H1 (cell line): ENCODE measurements around the gene LRP1-AS. TPM values are rescaled to one million over a fixed set of nuclear protein-coding genes. Genes with fewer than 3 reads are reported as not detected.
A peak's percentile ranks its signal among the peaks of the same experiment; 100 is the strongest.

Experiments
- CTCF ChIA-PET: fragments of 300-600 bp; sonication (Branson Sonifier 250); formaldehyde crosslinking; loops from one replicate; lab custom pipeline; 2021; ENCODE audit not compliant: partially characterized antibody; lab: Charles Lee
- POLR2A ChIA-PET: fragments of 300-600 bp; sonication (Branson Sonifier 250); formaldehyde crosslinking; loops from one replicate; lab custom pipeline; 2021; ENCODE audit warnings: inconsistent platforms; ENCODE audit not compliant: partially characterized antibody; lab: Charles Lee
- DNase-seq, 2 experiments: peaks; one replicate each; pipeline versions ENCODE4 v3.0.0 to v3.0.0-alpha.2; 2010 to 2022; ENCODE audit warnings: low spot score in 2 of 2, low read depth in 1 of 2, mixed read lengths in 1 of 2
- FAIRE-seq: peaks from 2 replicates; lab custom pipeline; 2011; peaks lifted over from hg19 to GRCh38; lab: Jason Lieb, UNC
- H2AFZ ChIP-seq: 2 replicates; pipeline ENCODE4 v1.8.1; 2012; ENCODE audit warnings: low read length, inconsistent platforms
- H2AK5ac ChIP-seq: 2 replicates; pipeline ENCODE4 v1.6.1; 2013; ENCODE audit warnings: low read depth, low read length
- H2BK120ac ChIP-seq: replicated peaks from 2 replicates; pipeline ENCODE3; 2013; ENCODE audit warnings: low read depth, low read length, inconsistent platforms
- H2BK12ac ChIP-seq: 2 replicates; pipeline ENCODE4 v1.6.1; 2013; ENCODE audit warnings: low read depth, low read length
- H2BK15ac ChIP-seq: 2 replicates; pipeline ENCODE4 v1.6.1; 2013; ENCODE audit warnings: low read length
- H2BK20ac ChIP-seq: 2 replicates; pipeline ENCODE4 v1.6.1; 2013; ENCODE audit warnings: low read length
- H2BK5ac ChIP-seq: 2 replicates; pipeline ENCODE4 v1.6.1; 2013; ENCODE audit warnings: low read depth, low read length
- H3K14ac ChIP-seq: 2 replicates; pipeline ENCODE4 v1.6.1; 2013; ENCODE audit warnings: inconsistent platforms; ENCODE audit not compliant: insufficient read length
- H3K18ac ChIP-seq: 2 replicates; pipeline ENCODE4 v1.6.1; 2013; ENCODE audit warnings: low read length; ENCODE audit errors: extremely low read depth
- H3K23ac ChIP-seq: 2 replicates; pipeline ENCODE4 v1.6.1; 2013; ENCODE audit warnings: inconsistent platforms; ENCODE audit not compliant: insufficient read length
- H3K23me2 ChIP-seq: 2 replicates; pipeline ENCODE4 v1.6.1; 2013; ENCODE audit warnings: low read depth, low read length
- H3K27ac ChIP-seq: 2 replicates; pipeline ENCODE4 v1.6.1; 2011; ENCODE audit warnings: low read depth, low read length, inconsistent platforms
- H3K27me3 ChIP-seq, 4 experiments: replicated peaks in 1 of 4; 1 replicate in 1 of 4; 2 replicates in 3 of 4; pipeline versions ENCODE4 v1.6.1 to v1.8.1; 2011 to 2013; ENCODE audit warnings: low read length in 3 of 4, mild to moderate bottlenecking in 3 of 4, inconsistent platforms in 2 of 4, mixed read lengths in 2 of 4, moderate library complexity in 1 of 4; ENCODE audit not compliant: control insufficient read depth in 3 of 4, insufficient read depth in 3 of 4; ENCODE audit errors: extremely low read depth in 1 of 4
- H3K36me3 ChIP-seq, 4 experiments: 2 replicates each; pipeline versions ENCODE4 v1.6.1 to v1.8.1; 2011 to 2013; ENCODE audit warnings: mild to moderate bottlenecking in 4 of 4, low read length in 3 of 4, moderate library complexity in 2 of 4, control low read depth in 1 of 4, inconsistent platforms in 1 of 4; ENCODE audit not compliant: insufficient read depth in 4 of 4, control insufficient read depth in 2 of 4
- H3K4ac ChIP-seq: replicated peaks from 2 replicates; pipeline ENCODE3; 2013; ENCODE audit warnings: low read length, low read depth, mixed read lengths, inconsistent platforms; ENCODE audit not compliant: insufficient read length
- H3K4me1 ChIP-seq, 4 experiments: replicated peaks in 1 of 4; 1 replicate in 1 of 4; 2 replicates in 3 of 4; pipeline versions ENCODE4 v1.6.1 to v1.8.1; 2011 to 2013; ENCODE audit warnings: low read length in 3 of 4, inconsistent platforms in 2 of 4, mixed read lengths in 1 of 4; ENCODE audit not compliant: insufficient read depth in 4 of 4, control insufficient read depth in 3 of 4
- H3K4me2 ChIP-seq, 2 experiments: 2 replicates each; pipeline versions ENCODE4 v1.6.1 to v1.8.1; 2011 to 2013; ENCODE audit warnings: low read depth in 2 of 2, low read length in 2 of 2, control low read depth in 1 of 2, inconsistent platforms in 1 of 2, mild to moderate bottlenecking in 1 of 2; ENCODE audit not compliant: insufficient read depth in 1 of 2
- H3K4me3 ChIP-seq, 4 experiments: fragments of 200-600, 300-600 bp in 1 of 4; sonication (generic), shearing (Covaris generic), sonication (Bioruptor Twin) in 1 of 4; 2 replicates each; pipeline versions ENCODE4 v1.5.1 to v1.8.1; 2011 to 2016; ENCODE audit warnings: low read length in 4 of 4, low read depth in 3 of 4, control low read depth in 2 of 4, inconsistent platforms in 2 of 4, mild to moderate bottlenecking in 2 of 4, mixed read lengths in 1 of 4, moderate library complexity in 1 of 4; ENCODE audit not compliant: insufficient read depth in 2 of 4; ENCODE audit errors: extremely low read depth in 1 of 4
- H3K56ac ChIP-seq: replicated peaks from 2 replicates; pipeline ENCODE3; 2013; ENCODE audit warnings: low read depth, mild to moderate bottlenecking, mixed read lengths, low read length, inconsistent platforms; ENCODE audit not compliant: insufficient read length
- H3K79me1 ChIP-seq: 2 replicates; pipeline ENCODE4 v1.6.1; 2013; ENCODE audit warnings: low read depth, low read length, control low read depth
- H3K79me2 ChIP-seq, 2 experiments: 2 replicates each; pipeline versions ENCODE4 v1.6.1 to v1.8.1; 2012 to 2013; ENCODE audit warnings: low read length in 2 of 2, mild to moderate bottlenecking in 2 of 2, inconsistent platforms in 1 of 2; ENCODE audit not compliant: insufficient read depth in 2 of 2, control insufficient read depth in 1 of 2
- H3K9ac ChIP-seq, 4 experiments: replicated peaks in 1 of 4; 1 replicate in 1 of 4; 2 replicates in 3 of 4; pipeline versions ENCODE4 v1.6.1 to v1.8.1; 2011 to 2013; ENCODE audit warnings: low read depth in 3 of 4, low read length in 3 of 4, control low read depth in 2 of 4, mild to moderate bottlenecking in 2 of 4, moderate library complexity in 2 of 4, inconsistent platforms in 1 of 4; ENCODE audit errors: extremely low read depth in 1 of 4
- H3K9me3 ChIP-seq, 2 experiments: 2 replicates each; pipeline versions ENCODE4 v1.6.1 to v1.8.1; 2012 to 2013; ENCODE audit warnings: mild to moderate bottlenecking in 2 of 2, moderate library complexity in 2 of 2, control low read depth in 1 of 2, inconsistent platforms in 1 of 2, low read depth in 1 of 2, low read length in 1 of 2, mixed read lengths in 1 of 2; ENCODE audit not compliant: insufficient read depth in 2 of 2
- H4K20me1 ChIP-seq, 2 experiments: replicated peaks in 1 of 2; 2 replicates each; pipeline versions ENCODE3 to v1.8.1; 2011 to 2013; ENCODE audit warnings: inconsistent platforms in 2 of 2, low read length in 2 of 2, mild to moderate bottlenecking in 1 of 2; ENCODE audit not compliant: insufficient read depth in 2 of 2, control insufficient read depth in 1 of 2
- H4K5ac ChIP-seq: 2 replicates; pipeline ENCODE4 v1.6.1; 2013; ENCODE audit warnings: low read length, low read depth, mixed read lengths, inconsistent platforms; ENCODE audit not compliant: insufficient read length
- H4K8ac ChIP-seq: 2 replicates; pipeline ENCODE4 v1.8.0; 2013; ENCODE audit warnings: mild to moderate bottlenecking, moderate library complexity, low read length, inconsistent platforms; ENCODE audit not compliant: insufficient read depth; ENCODE audit errors: extremely low read depth
- H4K91ac ChIP-seq: replicated peaks from 2 replicates; pipeline ENCODE3; 2013; ENCODE audit warnings: low read length, mixed read lengths, inconsistent platforms; ENCODE audit not compliant: insufficient read length
- BRCA1 ChIP-seq: IDR thresholded peaks from 2 replicates; pipeline ENCODE4 v1.6.1; 2012; ENCODE audit warnings: low read depth, low read length, improper control_type of control experiment
- CTCF ChIP-seq, 3 experiments: IDR thresholded peaks; 1 replicate in 2 of 3; 2 replicates in 1 of 3; pipeline versions ENCODE4 v1.5.1 to v1.6.1; 2011; ENCODE audit warnings: low read length in 3 of 3, mild to moderate bottlenecking in 3 of 3, inconsistent platforms in 2 of 3, low read depth in 1 of 3, moderate library complexity in 1 of 3; ENCODE audit not compliant: insufficient read depth in 1 of 3; ENCODE audit errors: control extremely low read depth in 1 of 3
- POLR2A ChIP-seq, 2 experiments: IDR thresholded peaks; 1 replicate in 1 of 2; 2 replicates in 1 of 2; pipeline ENCODE4 v1.6.1; 2011; ENCODE audit warnings: low read depth in 2 of 2, low read length in 2 of 2, mild to moderate bottlenecking in 2 of 2; ENCODE audit errors: control extremely low read depth in 1 of 2
- RXRA ChIP-seq: IDR thresholded peaks from 2 replicates; pipeline ENCODE4 v1.6.1; 2011; ENCODE audit warnings: low read depth, mild to moderate bottlenecking, low read length, moderate library complexity; ENCODE audit not compliant: insufficient read depth
- SAP30 ChIP-seq: fragments of 300-600 bp; sonication (generic); IDR thresholded peaks from 2 replicates; pipeline ENCODE4 v1.7.1; 2012; ENCODE audit warnings: low read length, moderate library complexity, mild to moderate bottlenecking, inconsistent platforms; ENCODE audit not compliant: insufficient read depth, insufficient replicate concordance
- SIRT6 ChIP-seq: IDR thresholded peaks from one replicate; pipeline ENCODE4 v1.7.1; 2012; ENCODE audit warnings: low read length, inconsistent platforms
- SIX5 ChIP-seq: IDR thresholded peaks from 2 replicates; pipeline ENCODE4 v1.6.1; 2011; ENCODE audit warnings: mild to moderate bottlenecking, low read depth, low read length
- SP2 ChIP-seq: IDR thresholded peaks from 2 replicates; pipeline ENCODE4 v1.6.1; 2012; ENCODE audit warnings: mild to moderate bottlenecking, low read length, inconsistent platforms
- TAF1 ChIP-seq: IDR thresholded peaks from 2 replicates; pipeline ENCODE4 v1.6.1; 2011; ENCODE audit warnings: mild to moderate bottlenecking, low read depth, low read length
- TBP ChIP-seq: IDR thresholded peaks from 2 replicates; pipeline ENCODE4 v1.6.1; 2011; ENCODE audit warnings: low read depth, low read length, improper control_type of control experiment
- TEAD4 ChIP-seq: IDR thresholded peaks from 2 replicates; pipeline ENCODE4 v1.6.1; 2012; ENCODE audit warnings: low read depth, low read length, inconsistent platforms, mixed read lengths
- YY1 ChIP-seq: IDR thresholded peaks from 2 replicates; pipeline ENCODE4 v1.6.1; 2011; ENCODE audit warnings: low read depth, mild to moderate bottlenecking, low read length
- WGBS, 2 experiments: shearing (Covaris generic) in 1 of 2; methylation state at CpG; one replicate each; pipeline versions ENCODE4 v1.1.6 to v1.1.7; 2013 to 2015; ENCODE audit warnings: low lambda C conversion rate in 2 of 2, mixed read lengths in 2 of 2, inconsistent platforms in 1 of 2, low coverage in 1 of 2, missing lambda C conversion rate in 1 of 2; ENCODE audit not compliant: insufficient replicate concordance in 2 of 2, insufficient coverage in 1 of 2, insufficient read length in 1 of 2; ENCODE audit errors: extremely low coverage in 1 of 2, missing lambda C conversion rate in 1 of 2; 5-methylcytosine and 5-hydroxymethylcytosine counted together
- polyA plus RNA-seq, 7 experiments: library from polyadenylated mRNA; depleted of rRNA in 3 of 7; stranded (reverse) in 5 of 7; unstranded in 2 of 7; fragments of >200 nt in 5 of 7; fragments of 200-250 nt in 2 of 7; gene quantifications; 1 replicate in 5 of 7; 2 replicates in 1 of 7; 4 replicates in 1 of 7; pipeline versions ENCODE4 v1.2.1 to v1.2.3, GENCODE V29; 2011 to 2013; ENCODE audit warnings: missing spikeins in 2 of 7, mixed read lengths in 2 of 7
- total RNA-seq: library from RNA; stranded (reverse); fragmentation: NEBNext Ultra II Directional; extraction: Animal tissue kit (Norgen Biotek cat#: 25700); gene quantifications from 2 replicates; pipeline ENCODE4 v1.2.1, GENCODE V29; 2021

The LRP1-AS gene
- total and polyA plus RNA-seq, 2 of the 8 experiments (the other 6 are each of a cell fraction or from before 2014, with no cell fraction given), result not detected

DNA sequence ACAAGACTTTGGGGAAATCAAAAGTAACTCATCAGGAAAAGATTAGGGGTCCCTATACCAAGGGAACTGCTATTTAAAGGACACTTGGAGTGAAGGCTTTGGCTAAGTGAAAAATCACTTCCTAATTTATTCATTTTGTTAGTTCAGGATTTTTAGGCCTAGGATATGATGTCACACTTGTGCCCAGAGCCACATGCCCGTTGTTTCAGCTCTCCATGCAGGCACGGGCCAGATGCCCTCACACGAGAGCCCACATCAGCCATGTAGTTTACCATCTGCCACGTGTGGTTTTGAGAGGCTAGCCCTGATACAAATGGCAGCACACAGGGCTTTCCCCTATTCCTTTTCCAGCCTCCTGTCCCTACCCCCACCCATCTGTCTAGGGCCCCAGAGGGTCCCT, 11.9 kb upstream of the LRP1-AS start:
- peaks cover 37 to 96% (median 77%) of the 10 kb centered on the region in 4 experiments; a peak in 7 of 8 replicates for H3K36me3 ChIP-seq
- WGBS, 2 experiments, result 93% methylated on average over 4 of the region's 4 CpGs; no CpG with 5 or more reads in 1 of the 2 experiments
- H4K91ac ChIP-seq, result no peak overlapping the region
- H4K8ac ChIP-seq, result no peak overlapping the region
- H3K79me2 ChIP-seq, result no peaks in the 10 kb centered on the region
- H2BK20ac ChIP-seq, result no peak overlapping the region
- no peak overlapping the region for H3K23ac ChIP-seq
- FAIRE-seq, result no peak
- POLR2A ChIA-PET, result interaction anchor here (0.8 to 10.8 kb wide), 12 partner anchors 9 to 441 kb away, joined by 3 to 75 read pairs (median 6); partner anchors contain the start of genes LRP1 and LRP1-AS
- H2BK12ac ChIP-seq, result no peak overlapping the region
- H3K4me3 ChIP-seq, result no peak overlapping the region
- DNase-seq, result no peak
- H3K9ac ChIP-seq, result no peak overlapping the region
- H4K5ac ChIP-seq, result no peak overlapping the region
- H3K9me3 ChIP-seq, result no peaks in the 10 kb centered on the region
- no peak overlapping the region for H3K4me2 ChIP-seq
- H3K27ac ChIP-seq, result no peak overlapping the region
- H3K18ac ChIP-seq, result no peak overlapping the region
- no peak overlapping the region for H2BK120ac ChIP-seq
- H3K14ac ChIP-seq, result no peak overlapping the region
- H3K27me3 ChIP-seq, result no peaks in the 10 kb centered on the region
- H3K4ac ChIP-seq, result no peak overlapping the region
- peaks cover 3 to 19% of the 10 kb centered on the region in 2 experiments for H4K20me1 ChIP-seq
- no peak overlapping the region for H2BK15ac ChIP-seq
- H3K23me2 ChIP-seq, result no peaks in the 10 kb centered on the region
- H2BK5ac ChIP-seq, result 0 out of 2 replicates have a peak overlapping the region, but pooled peaks have one; percentile 52
- no peak overlapping the region for H3K56ac ChIP-seq
- no peaks in the 10 kb centered on the region for H3K79me1 ChIP-seq
- no peaks in the 10 kb centered on the region for H3K4me1 ChIP-seq
- no peak overlapping the region for H2AK5ac ChIP-seq
- CTCF ChIA-PET, result interaction anchor here (0.6 to 10.6 kb wide), 8 partner anchors 12 to 617 kb away, joined by 3 to 150 read pairs (median 4); partner anchors contain the start of gene LRP1-AS
- H2AFZ ChIP-seq, result no peak overlapping the region
- TF ChIP-seq TEAD4 (no peak), TAF1 (no peak), RXRA (no peak), CTCF (IDR thresholded peaks at IDR 0.05; ENCODE audit: control extremely low read depth in 1 of 3, insufficient read depth in 1 of 3, low read depth in 1 of 3, low read length in 3 of 3) (no peak), BRCA1 (no peak), SIX5 (no peak), SP2 (no peak), SAP30 (no peak), SIRT6 (no peak), YY1 (no peak), POLR2A (IDR thresholded peaks at IDR 0.05; ENCODE audit: control extremely low read depth in 1 of 2, low read depth in 2 of 2, low read length in 2 of 2) (no peak), TBP (no peak)
